GF-D8 (cell line): Measurements from ENCODE around the gene CWC27.
"Not testable (repeated sequence)": the region's sequence is repeated elsewhere in the genome, so short reads cannot be mapped to it uniquely, and the experiment has no call there.

ENCODE experiments used
- DNase-seq: peaks from one replicate; lab custom pipeline; 2025; lab: John Stamatoyannopoulos, UW

CWC27 gene

DNA sequence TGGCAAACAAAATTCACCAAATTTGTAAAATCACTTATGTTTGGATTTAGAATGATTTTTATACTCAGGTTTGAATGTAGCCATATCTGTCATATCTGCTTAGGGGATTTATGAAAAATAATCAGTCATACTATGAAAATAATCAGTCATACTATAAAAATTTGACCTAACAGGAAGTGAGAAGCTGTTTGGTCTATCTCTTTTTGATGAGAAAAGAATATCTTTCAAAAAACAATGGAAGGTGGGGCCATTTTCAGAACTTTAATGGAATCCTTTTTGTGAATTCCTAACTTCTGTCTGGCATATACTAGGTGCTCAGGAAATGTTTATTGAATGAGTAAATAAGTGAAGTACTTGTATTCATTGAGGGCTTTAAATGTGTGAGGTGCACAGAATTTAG lies 70.1 kb downstream of the CWC27 start:
- no peak for DNase-seq

DNA sequence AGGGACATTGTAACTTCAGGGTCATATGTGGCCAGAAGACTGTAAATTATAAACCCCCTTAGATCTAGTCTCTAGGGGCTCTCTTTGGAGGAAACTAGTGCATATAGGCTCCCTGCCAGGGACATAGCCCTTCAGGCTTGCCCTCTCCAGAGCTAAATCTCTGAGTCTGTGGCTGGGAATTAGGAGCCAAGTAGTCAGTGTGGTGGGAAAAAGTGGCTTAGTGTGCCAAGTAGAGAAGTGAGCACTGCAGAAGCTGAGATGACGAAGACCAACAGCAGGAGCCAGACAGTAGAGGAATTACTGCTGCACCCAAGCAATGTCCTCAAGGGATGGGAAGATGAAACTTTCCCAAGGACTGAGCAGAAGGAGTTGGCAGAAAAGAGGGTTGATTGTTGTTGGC lies 71.2 kb downstream of the CWC27 start:
- no peak for DNase-seq

DNA sequence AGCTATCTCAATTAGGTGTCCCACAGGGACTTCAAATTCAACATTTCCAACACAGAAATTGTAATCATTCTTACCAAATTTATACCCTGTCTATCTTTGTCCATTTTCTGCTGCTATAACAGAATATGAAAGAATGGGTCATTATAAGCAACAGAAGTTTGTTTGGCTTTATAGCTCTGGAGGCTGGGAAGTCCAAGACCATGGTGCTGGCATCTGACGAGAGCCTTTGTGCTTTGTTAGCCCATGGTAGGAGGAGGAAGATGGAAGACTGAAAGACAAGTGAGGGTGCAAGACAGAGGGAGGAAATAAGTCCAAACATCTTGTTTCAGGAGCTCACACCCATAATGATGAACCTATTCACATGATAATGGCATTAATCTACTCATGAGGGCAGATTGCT lies 72.2 kb downstream of the CWC27 start:
- DNase-seq = no peak

DNA sequence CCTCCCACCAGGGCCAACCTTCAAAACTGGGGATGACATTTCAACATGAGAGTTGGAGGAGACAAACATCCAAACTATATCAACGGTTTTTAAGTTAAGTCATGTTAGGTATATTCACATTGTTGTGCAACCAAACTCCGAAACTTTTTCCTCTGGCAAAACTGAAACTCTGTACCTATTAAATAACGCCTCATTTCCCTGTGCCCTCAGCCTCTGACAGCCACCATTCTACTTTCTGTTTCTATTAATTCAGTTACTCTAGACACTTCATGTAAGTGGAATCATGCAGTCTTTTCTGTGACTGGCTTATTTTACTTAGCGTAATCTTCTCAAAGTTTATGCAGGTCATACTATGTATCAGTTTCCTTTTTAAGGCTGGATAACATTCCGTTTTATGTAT lies 85.0 kb downstream of the CWC27 start:
- no peak for DNase-seq

DNA sequence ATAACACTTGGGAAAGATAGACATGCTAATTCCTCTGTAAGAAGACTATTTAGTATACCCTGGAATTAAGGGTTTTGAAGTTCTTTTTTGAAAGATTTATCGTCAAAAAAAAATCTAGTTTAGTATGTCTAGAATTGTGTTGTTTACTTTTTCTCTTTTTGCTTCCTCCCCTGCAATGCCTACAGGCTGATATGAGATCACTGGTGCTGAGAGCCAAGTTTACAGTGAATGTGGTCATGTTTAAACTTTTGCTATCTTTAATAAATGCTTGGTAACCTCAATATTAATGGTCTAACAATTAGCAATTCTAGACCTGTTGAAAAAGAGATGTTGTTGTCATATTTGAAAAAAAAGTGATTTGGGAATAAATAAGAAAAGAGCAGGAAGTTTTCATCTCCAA lies 86.1 kb downstream of the CWC27 start:
- no peak for DNase-seq

DNA sequence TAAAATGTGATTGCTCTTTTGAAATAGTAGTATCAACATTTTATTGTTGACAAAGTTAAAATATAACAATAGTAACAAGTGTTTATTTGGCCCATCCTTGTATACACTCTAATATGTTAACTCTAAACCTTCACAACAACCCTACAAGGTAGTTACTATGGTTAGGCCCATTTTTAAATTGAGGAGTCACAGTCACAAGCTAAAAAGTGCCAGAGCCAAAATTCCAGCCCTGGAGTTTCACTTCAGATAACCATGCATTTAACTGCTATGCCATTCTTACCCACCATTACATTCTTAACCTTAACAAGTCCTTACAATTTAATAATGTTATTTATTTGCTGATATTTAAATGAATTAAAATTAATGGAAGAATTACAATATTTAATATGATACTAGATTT lies 91.2 kb downstream of the CWC27 start:
- no peak for DNase-seq

DNA sequence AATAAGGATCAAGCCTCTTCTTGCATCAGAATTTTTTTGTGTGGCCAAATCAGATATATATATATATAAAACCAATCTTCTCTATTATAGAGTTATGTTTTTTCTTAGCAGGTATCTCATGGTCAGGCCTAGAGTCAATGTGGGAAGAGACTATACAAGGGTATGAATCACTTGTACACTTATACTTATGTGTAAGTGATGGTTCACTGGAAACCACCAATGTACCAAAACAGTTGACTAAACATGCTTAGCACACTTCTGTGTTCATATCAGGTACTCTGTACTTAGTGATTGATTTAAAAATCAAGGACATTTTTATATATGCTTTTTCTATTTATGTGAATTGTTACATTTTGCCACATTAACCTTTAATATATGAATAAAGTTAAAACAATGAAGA lies 92.6 kb downstream of the CWC27 start:
- no peak for DNase-seq

DNA sequence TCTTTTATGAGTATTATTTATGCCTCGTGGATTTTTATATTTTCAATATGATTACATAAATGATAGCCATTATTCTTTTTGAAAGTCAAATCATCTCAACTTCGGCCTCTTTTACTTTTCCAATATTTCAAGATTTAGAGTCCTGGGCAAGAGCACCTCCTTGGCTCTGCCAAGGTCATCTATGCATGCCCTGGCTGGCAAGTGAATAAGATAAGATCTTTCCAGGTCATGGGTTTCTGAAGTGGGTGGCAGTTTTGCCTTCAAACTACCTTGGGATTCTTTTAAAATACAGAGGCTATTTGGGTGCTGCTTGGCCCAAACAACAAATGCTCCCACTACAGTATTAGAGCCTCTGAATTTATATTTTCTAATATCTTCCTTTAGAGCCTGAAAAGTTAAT lies 95.4 kb downstream of the CWC27 start:
- DNase-seq = no peak

DNA sequence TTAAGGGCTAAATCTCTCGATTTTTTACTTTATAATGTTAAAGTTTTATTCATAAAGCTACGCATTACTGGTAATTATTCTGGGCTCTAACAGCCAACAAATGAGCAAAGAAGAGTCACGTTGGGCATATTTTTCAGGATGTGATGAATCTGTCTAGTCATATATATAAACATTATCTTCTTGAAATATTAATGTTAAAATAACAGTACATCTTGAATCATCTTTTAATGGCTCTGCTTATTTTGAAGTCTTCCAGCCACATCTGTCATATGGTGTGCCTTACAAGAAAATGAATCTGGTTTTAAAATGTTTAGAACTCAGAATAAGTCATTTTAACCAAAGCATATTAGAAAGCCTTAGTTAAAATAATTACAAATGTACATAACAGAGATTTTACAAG lies 96.9 kb downstream of the CWC27 start:
- no peak for DNase-seq

DNA sequence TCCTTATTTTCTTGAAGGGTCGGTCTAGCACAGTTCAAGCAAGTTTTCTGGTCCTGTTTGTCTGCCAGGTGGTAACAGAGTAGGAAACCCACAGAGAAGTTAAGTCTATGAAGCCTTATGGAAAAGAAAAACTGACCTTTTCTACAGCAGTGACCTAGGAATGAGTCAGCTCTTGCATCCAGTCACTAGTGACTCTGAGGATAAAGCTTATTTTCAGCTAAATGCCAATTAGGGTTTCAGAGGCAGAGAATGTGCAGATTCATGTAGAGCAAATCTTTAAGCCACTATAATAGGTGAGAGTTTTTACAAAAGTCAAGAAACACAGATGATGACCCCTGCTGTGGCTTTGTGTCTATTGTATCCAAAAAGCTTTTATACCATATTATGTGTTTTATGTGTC lies 100.7 kb downstream of the CWC27 start:
- DNase-seq = no peak

DNA sequence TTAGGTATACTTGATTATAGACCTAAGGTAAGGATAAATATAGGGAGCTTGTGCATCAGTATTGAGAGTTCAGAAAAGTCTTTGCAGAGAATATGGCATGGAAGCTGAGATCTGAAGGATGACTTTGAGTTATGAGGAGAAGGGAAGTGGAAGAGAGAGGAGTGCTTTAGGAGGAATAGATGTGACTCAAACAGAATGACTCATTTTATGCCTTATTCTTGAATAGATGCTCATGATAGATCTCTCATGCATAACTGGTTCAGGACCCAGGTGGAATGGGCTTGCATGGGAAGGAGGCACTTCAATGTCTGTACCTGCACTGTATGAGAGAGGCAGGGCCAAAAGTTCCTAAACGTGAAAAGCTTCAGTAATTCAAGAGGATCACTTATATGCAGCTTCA lies 103.3 kb downstream of the CWC27 start:
- DNase-seq = no peak

DNA sequence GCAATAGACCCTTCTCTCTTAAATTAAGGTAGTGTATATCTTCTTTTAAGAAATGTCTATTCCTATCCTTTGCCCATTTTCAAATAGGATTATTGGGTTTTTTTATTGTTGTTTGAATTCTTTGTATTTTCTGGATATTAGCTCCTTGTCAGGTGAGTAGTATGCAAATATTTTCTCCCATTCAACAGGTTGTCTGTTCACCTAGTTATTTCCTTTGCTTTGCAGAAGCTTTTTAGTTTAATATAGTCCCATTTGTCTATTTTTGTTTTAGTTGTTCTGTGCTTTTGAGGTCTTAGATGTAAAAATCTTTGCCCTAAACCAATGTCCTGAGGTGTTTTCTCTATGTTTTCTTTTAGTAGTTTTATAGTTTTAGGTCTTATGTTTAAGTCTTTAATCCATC lies 104.7 kb downstream of the CWC27 start:
- DNase-seq = no peak

DNA sequence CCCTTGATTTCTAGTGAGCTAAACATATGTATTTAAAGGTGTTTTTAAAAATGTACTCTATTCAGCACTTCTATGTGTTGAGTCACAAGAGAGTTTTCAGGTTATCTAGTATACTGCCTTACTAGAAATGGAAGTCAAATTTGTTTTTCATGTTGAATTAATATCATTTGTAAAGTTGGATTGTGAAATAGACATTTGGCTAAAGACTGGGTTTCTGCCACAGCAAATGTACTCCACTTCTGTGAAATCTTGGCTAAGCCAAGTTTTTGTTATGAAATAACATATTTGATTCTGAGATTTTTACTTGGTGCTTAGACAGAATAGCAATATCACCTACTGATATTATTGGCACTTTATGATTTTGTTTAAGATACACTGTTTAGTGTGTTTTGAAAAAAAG lies 106.0 kb downstream of the CWC27 start:
- DNase-seq = no peak

DNA sequence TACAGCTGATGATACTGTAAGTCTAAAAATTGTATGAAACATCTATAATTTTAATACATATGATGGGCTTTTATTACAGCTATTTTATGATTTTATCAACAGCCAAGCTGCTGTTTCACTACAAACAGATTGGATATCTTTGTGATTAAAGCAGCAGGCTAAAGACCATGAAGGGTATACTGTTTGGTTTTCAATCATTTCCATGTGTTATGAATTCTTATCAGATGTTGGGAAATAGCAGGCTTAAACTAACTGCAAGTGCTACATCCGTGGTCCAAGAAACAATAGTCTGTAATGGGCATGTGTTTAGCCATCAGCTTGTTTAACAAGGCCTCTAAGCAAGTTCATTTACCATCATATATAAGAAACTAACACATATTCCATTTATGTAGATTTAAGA lies 107.5 kb downstream of the CWC27 start:
- no peak for DNase-seq

DNA sequence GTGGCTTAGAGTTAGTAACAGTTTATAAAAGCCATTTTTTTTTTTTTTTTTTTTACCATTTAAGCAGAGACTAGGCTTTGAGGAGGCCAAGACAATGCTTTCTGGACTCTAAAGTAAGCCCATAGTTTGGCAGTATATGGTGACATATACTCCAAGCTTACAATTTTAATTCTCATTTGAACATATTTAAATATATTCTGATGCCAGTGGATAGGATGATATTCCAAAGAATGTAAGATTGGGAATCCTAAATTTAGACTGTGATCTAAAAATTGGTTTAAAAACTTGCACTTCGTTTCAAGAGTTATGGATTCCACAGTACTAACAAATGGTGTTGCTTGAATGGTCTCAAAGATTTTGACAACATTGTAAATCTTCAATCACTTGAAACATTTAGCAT lies 112.1 kb downstream of the CWC27 start:
- DNase-seq = no peak

DNA sequence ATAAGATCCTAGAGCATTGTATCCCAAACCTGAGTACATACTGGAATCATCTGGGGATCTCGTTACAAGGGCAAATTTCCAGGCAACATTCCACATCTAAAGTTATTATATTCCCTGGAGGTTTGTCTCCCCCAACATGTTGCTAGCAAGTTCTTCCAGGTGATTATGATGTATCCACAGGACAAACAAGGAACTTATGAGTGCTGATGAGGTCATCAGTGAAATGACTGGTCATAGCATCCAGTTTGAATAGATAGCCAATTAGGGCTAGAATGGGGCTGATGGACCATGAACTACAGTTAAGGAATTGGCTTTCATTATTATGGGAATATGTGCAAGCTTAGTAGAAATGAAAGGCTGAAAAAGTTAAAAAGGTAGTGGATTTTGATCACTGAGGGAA lies 115.2 kb downstream of the CWC27 start:
- DNase-seq = no peak

DNA sequence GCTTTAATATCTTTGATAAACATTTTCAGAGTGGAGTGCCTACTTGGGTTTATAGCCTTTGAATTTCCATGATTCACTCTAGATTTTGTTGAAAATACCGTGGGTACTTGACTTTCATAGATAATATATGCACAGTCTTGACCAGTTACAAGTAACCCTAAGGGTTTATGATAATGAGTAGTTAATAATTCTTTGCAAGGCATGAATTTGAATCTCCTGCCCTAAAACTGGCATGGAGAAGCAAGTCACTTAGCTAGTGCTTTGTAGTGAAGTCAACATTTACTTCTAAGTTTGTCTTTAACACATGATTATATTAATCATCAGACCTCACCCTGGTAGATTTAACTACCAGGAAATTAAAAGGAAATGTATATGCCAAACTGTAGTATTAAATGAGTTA lies 115.8 kb downstream of the CWC27 start:
- no peak for DNase-seq

DNA sequence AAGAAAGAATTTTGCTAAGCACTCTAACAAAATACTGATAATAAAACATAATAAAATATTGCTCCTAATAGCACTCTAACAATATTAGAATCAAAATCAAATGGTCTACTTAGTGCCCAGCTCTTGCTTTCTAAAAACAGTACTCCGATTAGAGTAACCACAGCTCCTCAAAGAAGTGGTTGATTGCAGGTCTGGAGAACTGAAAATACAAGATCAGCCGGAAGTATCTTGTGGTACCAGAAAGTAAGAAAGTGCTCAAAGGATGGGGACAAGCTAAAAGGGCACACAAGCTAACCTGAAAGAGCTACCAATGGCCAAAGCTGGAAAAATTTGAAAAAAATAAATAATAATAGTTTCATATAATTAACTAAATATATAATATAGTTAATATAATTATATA lies 119.2 kb downstream of the CWC27 start:
- no peak for DNase-seq

DNA sequence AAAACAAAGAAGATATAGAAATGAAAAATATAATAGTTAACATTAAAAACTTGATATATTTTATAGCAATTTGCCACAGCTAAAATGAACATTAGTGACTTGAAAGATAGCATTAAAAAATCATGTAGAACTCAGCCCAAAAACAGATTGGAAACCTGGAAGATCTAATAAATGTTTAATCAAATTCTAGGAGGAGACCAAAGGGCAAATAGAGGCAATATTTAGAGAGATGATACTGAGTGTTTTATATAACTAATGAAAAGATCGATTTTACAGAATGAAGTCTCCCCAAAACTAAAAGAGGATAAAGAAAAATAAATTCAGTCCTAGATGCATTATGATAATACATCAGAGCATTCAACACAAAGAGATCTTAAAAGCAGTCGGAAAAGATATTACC lies 127.0 kb downstream of the CWC27 start:
- DNase-seq = no peak

DNA sequence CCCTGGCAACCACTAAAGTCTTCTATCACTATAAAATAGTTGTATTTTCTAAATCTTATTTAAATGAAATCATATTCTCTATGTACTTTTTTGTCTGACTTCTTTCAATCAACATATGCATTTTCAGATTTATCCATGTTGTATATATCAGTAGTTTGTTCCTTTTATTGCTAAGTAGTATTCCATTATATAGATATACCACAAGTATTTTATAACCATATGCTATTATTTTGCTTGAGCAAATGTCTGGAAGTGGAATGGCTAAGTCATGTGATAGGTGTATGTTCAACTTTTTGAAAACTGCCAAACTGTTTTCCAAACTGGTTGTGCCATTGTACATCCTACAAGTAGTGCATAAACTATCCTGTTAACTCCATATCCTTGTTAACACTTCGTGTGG lies 131.1 kb downstream of the CWC27 start:
- no peak for DNase-seq

DNA sequence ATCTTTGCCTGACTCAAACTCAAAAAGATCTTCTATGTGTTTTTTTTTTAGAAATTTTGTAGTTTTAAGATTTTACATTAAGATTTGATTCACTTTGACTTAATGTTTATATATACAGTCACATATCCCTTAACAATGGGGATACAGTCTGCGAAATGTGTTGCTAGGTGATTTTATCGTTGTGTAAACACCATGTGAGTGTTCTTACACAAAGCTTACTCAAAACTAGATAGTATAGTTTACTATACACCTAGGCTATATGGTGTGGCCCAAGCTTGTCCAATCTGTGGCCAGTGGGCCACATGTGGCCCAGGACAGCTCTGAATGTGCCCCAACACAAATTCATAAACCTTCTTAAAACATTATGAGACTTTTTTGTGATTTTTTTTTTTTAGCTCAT lies 131.9 kb downstream of the CWC27 start:
- no peak for DNase-seq

DNA sequence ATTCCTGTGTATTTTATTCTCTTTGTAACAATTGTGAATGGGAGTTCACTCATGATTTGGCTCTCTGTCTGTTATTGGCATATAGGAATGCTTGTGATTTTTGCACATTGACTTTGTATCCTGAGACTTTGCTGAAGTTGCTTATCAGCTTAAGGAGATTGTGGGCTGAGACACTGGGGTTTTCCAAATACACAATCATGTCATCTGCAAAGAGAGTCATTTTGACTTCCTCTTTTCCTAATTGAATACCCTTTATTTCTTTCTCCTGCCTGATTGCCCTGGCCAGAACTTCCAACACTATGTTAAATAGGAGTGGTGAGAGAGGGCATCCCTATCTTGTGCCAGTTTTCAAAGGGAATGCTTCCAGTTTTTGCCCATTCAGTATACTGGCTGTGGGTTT lies 138.7 kb downstream of the CWC27 start:
- not testable (repeated sequence) for DNase-seq

DNA sequence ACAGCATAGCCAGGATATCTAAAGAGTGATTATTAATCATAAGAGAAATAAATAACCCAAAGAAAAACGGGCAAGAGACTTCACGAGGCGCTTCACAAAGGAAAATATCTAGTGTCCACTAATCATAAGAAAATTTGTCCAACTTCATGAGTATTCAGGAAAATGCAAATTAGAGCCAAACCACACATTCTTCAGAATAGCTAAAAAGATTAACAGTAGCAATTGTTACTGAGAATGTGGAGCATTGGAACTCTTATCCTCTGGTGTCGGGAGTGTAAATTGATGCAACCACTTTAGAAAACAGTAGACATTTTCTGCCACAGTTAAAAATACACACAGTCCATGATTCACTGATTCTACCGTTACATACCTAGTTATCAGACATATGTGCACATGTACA lies 145.7 kb downstream of the CWC27 start:
- DNase-seq = no peak

DNA sequence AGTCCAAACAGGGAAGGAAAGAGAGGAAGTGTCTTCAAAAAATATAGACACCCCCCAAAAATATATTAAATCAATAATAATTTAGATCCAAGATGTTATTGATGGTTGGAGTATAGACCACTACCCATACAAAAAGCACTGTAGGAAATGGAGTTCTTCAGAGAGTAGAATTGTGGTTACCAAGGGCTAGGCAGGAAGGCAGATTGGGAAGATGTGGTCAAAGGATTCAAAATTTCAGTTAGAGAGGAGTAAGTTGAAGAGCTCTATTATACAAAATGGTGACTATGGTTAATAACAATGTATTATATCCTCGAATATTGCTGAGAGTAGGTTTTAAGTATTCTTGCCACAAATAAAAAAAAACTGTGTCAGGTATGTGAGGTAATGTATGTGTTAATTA lies 149.4 kb downstream of the CWC27 start:
- no peak for DNase-seq

DNA sequence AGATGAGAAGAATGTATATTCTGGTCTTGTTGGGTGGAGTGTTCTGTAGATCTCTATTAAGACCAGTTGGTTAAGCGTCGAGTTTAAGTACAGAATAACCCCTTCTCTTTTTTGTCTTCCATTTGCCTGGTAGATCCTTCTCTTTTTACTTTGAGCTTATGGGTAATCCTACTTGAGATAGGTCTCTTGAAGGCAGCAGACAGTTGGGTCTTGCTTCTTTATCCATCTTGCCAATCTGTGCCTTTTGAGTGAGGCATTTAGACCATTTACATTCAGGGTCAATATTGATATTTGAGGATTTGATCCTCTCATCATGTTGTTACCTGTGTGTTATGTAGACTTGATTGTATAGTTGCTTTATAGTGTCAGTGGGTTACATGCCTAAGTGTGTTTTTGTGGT lies 152.7 kb downstream of the CWC27 start:
- DNase-seq = no peak
